ENCODE measurements around the gene ELOVL7. TPM values are rescaled to one million over a fixed set of nuclear protein-coding genes. Genes with fewer than 3 reads are reported as not detected.

Gene ELOVL7
- polyA plus RNA-seq, 1 of the 3 experiments (the other 2 are of a cell fraction) = 0.07 TPM

DNA sequence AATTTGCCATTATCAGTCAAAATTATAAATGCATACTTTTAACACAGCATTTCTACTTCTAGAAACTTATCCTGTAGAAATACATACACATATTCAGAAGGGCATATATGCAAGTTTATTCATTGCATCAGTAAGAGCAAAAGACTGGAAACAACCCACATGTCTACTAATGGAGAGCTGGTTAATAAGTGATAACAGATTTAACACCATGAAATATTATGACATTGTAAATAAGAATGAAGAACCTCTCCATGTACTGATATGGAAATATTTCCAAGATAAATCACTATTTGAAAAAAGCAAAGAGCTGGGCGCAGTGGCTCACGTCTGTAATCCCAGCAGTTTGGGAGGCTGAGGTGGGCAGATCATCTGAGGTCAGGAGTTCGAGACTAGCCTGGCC lies 54.5 kb downstream of the ELOVL7 start:
- no peak for DNase-seq
- H3K36me3 ChIP-seq (replicated peaks in 1 of 2; ENCODE audit: control insufficient read depth in 1 of 2, insufficient read depth in 2 of 2, low read length in 1 of 2) = no peaks in the 10 kb centered on the region
- no peaks in the 10 kb centered on the region for H3K27me3 ChIP-seq (ENCODE audit: insufficient read depth)
- H4K20me1 ChIP-seq (ENCODE audit: insufficient read depth) = no peaks in the 10 kb centered on the region
- no peaks in the 10 kb centered on the region for H3K9me3 ChIP-seq
- no peaks in the 10 kb centered on the region for H3K4me1 ChIP-seq (ENCODE audit: control insufficient read depth in 1 of 2, insufficient read depth in 2 of 2, low read depth in 1 of 2, low read length in 1 of 2)
- no peaks in the 10 kb centered on the region for H3K9me2 ChIP-seq
- CTCF ChIA-PET = no interaction called here
- H3K4me3 ChIP-seq (ENCODE audit: low read depth in 2 of 2, low read length in 1 of 2) = no peak overlapping the region
- POLR2A ChIA-PET = no interaction called here
- TF ChIP-seq, protein P1, sequence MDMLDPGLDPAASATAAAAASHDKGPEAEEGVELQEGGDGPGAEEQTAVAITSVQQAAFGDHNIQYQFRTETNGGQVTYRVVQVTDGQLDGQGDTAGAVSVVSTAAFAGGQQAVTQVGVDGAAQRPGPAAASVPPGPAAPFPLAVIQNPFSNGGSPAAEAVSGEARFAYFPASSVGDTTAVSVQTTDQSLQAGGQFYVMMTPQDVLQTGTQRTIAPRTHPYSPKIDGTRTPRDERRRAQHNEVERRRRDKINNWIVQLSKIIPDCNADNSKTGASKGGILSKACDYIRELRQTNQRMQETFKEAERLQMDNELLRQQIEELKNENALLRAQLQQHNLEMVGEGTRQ (IDR thresholded peaks at IDR 0.05; ENCODE audit: borderline replicate concordance, low read depth, low read length) = no peak
- TF ChIP-seq EZH2phosphoT487 (IDR thresholded peaks at IDR 0.05; ENCODE audit: borderline replicate concordance, low read depth) = no peak
- no peak for TF ChIP-seq ELF1 (IDR thresholded peaks at IDR 0.05)
- no peak for TF ChIP-seq GATA2 (CRISPR knock-in tag; IDR thresholded peaks at IDR 0.05)
- H3F3A ChIP-seq (replicated peaks; ENCODE audit: insufficient read depth) = no peaks in the 10 kb centered on the region
- H3K79me2 ChIP-seq (ENCODE audit: insufficient read depth) = no peaks in the 10 kb centered on the region
- no peak overlapping the region for H3K27ac ChIP-seq (ENCODE audit: low read depth in 2 of 2, low read length in 1 of 2)
- no peak overlapping the region for H3K4me2 ChIP-seq
- H3K9ac ChIP-seq = no peak overlapping the region
- no peak overlapping the region for H2AFZ ChIP-seq (ENCODE audit: low read depth)
- 59% methylated on average over 3 of the region's 3 CpGs for WGBS (ENCODE audit: low lambda C conversion rate)

DNA sequence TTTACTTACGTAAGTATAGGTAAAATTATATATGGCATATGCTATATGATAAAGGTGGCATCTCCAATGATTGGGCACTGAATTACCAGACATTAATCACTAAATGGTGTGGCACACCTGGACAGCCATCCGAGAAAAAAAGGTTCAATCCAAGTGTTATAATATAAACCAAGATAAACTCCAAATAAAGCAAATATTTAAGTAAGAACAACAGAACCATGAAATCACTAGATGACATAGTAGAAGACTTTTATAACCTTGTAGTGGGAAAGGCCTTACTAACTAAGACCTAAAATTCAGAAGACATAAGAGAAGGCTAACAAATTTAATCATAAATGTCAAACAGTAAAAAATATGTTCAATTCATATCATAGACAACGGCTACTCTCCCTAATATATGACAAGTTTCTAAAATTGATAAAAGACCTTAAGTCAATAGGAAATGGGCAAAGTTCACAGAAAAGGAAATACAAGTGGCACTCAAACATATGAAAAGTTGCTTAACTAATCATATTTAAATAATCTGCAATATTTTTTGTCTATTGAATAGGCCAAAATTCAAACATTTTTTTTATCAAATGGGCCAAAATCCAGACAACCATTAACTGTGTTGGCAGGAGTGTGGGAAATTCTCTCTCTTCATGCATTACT lies 55.1 kb downstream of the ELOVL7 start:
- Histone ChIP-seq H3K79me2 (ENCODE audit: insufficient read depth) (no peaks in the 10 kb centered on the region), H3K27ac (ENCODE audit: low read depth in 2 of 2, low read length in 1 of 2) (no peak overlapping the region), H3K9me3 (no peaks in the 10 kb centered on the region), H3K4me3 (ENCODE audit: low read depth in 2 of 2, low read length in 1 of 2) (no peak overlapping the region), H3K36me3 (replicated peaks in 1 of 2; ENCODE audit: control insufficient read depth in 1 of 2, insufficient read depth in 2 of 2, low read length in 1 of 2) (no peaks in the 10 kb centered on the region), H2AFZ (ENCODE audit: low read depth) (no peak overlapping the region), H4K20me1 (ENCODE audit: insufficient read depth) (no peaks in the 10 kb centered on the region), H3F3A (replicated peaks; ENCODE audit: insufficient read depth) (no peaks in the 10 kb centered on the region), H3K9me2 (no peaks in the 10 kb centered on the region), H3K27me3 (ENCODE audit: insufficient read depth) (no peaks in the 10 kb centered on the region), H3K9ac (no peak overlapping the region), H3K4me2 (no peak overlapping the region), H3K4me1 (ENCODE audit: control insufficient read depth in 1 of 2, insufficient read depth in 2 of 2, low read depth in 1 of 2, low read length in 1 of 2) (no peaks in the 10 kb centered on the region)
- TF ChIP-seq GABPA (IDR thresholded peaks at IDR 0.05; ENCODE audit: low read depth) = no peak
- TF ChIP-seq ELF1 (IDR thresholded peaks at IDR 0.05) = no peak
- TF ChIP-seq EZH2phosphoT487 (IDR thresholded peaks at IDR 0.05; ENCODE audit: borderline replicate concordance, low read depth) = no peak
- no peak for TF ChIP-seq EP300 (IDR thresholded peaks at IDR 0.05; ENCODE audit: borderline replicate concordance in 1 of 2, low read depth in 1 of 2, low read length in 1 of 2)
- TF ChIP-seq MEF2A (IDR thresholded peaks at IDR 0.05; ENCODE audit: borderline replicate concordance, low read depth) = no peak
- TF ChIP-seq ZBTB33 (IDR thresholded peaks at IDR 0.05; ENCODE audit: borderline replicate concordance, low read depth) = no peak
- no peak for TF ChIP-seq PBX3 (IDR thresholded peaks at IDR 0.05)
- no peak for TF ChIP-seq FOXJ3 (CRISPR knock-in tag; IDR thresholded peaks at IDR 0.05)
- no peak for TF ChIP-seq FOSL2 (IDR thresholded peaks at IDR 0.05; ENCODE audit: borderline replicate concordance, low read depth)
- TF ChIP-seq CHD2 (IDR thresholded peaks at IDR 0.05; ENCODE audit: low read length, partially characterized antibody) = no peak
- TF ChIP-seq POLR2AphosphoS5 (IDR thresholded peaks at IDR 0.05; ENCODE audit: low read depth, low read length) = no peak
- no peak for TF ChIP-seq JUND (IDR thresholded peaks at IDR 0.05)
- no peak for TF ChIP-seq YY1 (IDR thresholded peaks at IDR 0.05; ENCODE audit: low read depth)
- TF ChIP-seq SIN3A (IDR thresholded peaks at IDR 0.05; ENCODE audit: borderline replicate concordance, low read depth, low read length) = no peak
- no peak for DNase-seq
- ChIA-PET CTCF (no interaction called here), POLR2A (no interaction called here)
- 74% methylated on average over 3 of the region's 3 CpGs for WGBS (ENCODE audit: low lambda C conversion rate)
